HEK293 (cell line): Measurements from ENCODE around the gene BICD2.

ENCODE experiments used
- CTCF ChIA-PET: fragments of 350-600 bp; formaldehyde crosslinking; extraction: SDS; loops from one replicate; lab custom pipeline; 2021; ENCODE audit warnings: antibody characterized with exemption; lab: Yijun Ruan, JAX
- POLR2A ChIA-PET: fragments of 300-600 bp; formaldehyde crosslinking; extraction: SDS; loops from one replicate; lab custom pipeline; 2020; ENCODE audit warnings: antibody characterized with exemption, inconsistent platforms; lab: Yijun Ruan, JAX
- H3K27ac ChIP-seq: fragments of 200-500 bp; sonication (Bioruptor generic); 2 replicates; pipeline ENCODE4 v1.5.1; 2014; ENCODE audit warnings: low read depth, low read length, control low read depth, inconsistent platforms; ENCODE audit errors: extremely low read depth
- H3K36me3 ChIP-seq, 2 experiments: fragments of 200-500 bp in 1 of 2; sonication (Bioruptor generic) in 1 of 2; 1 replicate in 1 of 2; 2 replicates in 1 of 2; pipeline ENCODE4 v1.5.1; 2014 to 2017; ENCODE audit warnings: inconsistent platforms in 2 of 2, low read length in 2 of 2; ENCODE audit not compliant: control insufficient read depth in 2 of 2, insufficient read depth in 1 of 2
- H3K4me1 ChIP-seq: fragments of 200-500 bp; sonication (Bioruptor generic); 2 replicates; pipeline ENCODE4 v1.5.1; 2014; ENCODE audit warnings: mild to moderate bottlenecking, low read length, inconsistent platforms; ENCODE audit not compliant: control insufficient read depth, insufficient read depth
- H3K4me3 ChIP-seq: 2 replicates; pipeline ENCODE4 v1.5.1; 2011; ENCODE audit warnings: low read depth, mild to moderate bottlenecking, control low read depth, low read length, moderate library complexity
- H3K9me3 ChIP-seq: fragments of 200-500 bp; sonication (Bioruptor generic); 2 replicates; pipeline ENCODE4 v1.5.1; 2014; ENCODE audit warnings: low read depth, low read length, inconsistent platforms; ENCODE audit not compliant: control insufficient read depth, insufficient read depth
- CTCF ChIP-seq: fragments of 450-650 bp; formaldehyde crosslinking; IDR thresholded peaks from 2 replicates; pipeline ENCODE4 v1.5.1; 2016; ENCODE audit warnings: missing biosample characterization, missing genetic modification characterization
- GLI4 ChIP-seq: fragments of 450-650 bp; formaldehyde crosslinking; IDR thresholded peaks from 2 replicates; pipeline ENCODE4 v1.5.1; 2016; ENCODE audit warnings: missing biosample characterization, missing genetic modification characterization
- KLF1 ChIP-seq: fragments of 450-650 bp; formaldehyde crosslinking; IDR thresholded peaks from 2 replicates; pipeline ENCODE4 v1.5.1; 2016; ENCODE audit warnings: missing biosample characterization, missing genetic modification characterization
- SCRT1 ChIP-seq: fragments of 450-650 bp; formaldehyde crosslinking; IDR thresholded peaks from 2 replicates; pipeline ENCODE4 v1.5.1; 2016; ENCODE audit warnings: missing biosample characterization, missing genetic modification characterization, borderline replicate concordance
- SCRT2 ChIP-seq: fragments of 450-650 bp; formaldehyde crosslinking; IDR thresholded peaks from 2 replicates; pipeline ENCODE4 v1.5.1; 2016; ENCODE audit warnings: missing biosample characterization, missing genetic modification characterization
- SETDB1 ChIP-seq: IDR thresholded peaks from one replicate; pipeline ENCODE4 v1.6.1; 2017; ENCODE audit warnings: mild to moderate bottlenecking, low read length, moderate library complexity, mixed read lengths; ENCODE audit not compliant: insufficient read length
- ZNF19 ChIP-seq: fragments of 450-650 bp; formaldehyde crosslinking; IDR thresholded peaks from 2 replicates; pipeline ENCODE4; 2016; ENCODE audit warnings: missing biosample characterization, missing genetic modification characterization, low read depth
- ZNF202 ChIP-seq: fragments of 450-650 bp; formaldehyde crosslinking; IDR thresholded peaks from 2 replicates; pipeline ENCODE4 v1.5.1; 2016; ENCODE audit warnings: missing biosample characterization, missing genetic modification characterization, borderline replicate concordance
- ZNF37A ChIP-seq: fragments of 450-650 bp; IDR thresholded peaks from 2 replicates; pipeline ENCODE4 v1.5.1; 2018; ENCODE audit warnings: missing biosample characterization, missing genetic modification characterization
- ZNF530 ChIP-seq: fragments of 450-650 bp; formaldehyde crosslinking; IDR thresholded peaks from 2 replicates; pipeline ENCODE4 v1.5.1; 2016; ENCODE audit warnings: low read depth, missing biosample characterization, missing genetic modification characterization
- ZNF555 ChIP-seq: fragments of 450-650 bp; formaldehyde crosslinking; conservative IDR thresholded peaks from 2 replicates; pipeline ENCODE4 v1.5.1; 2017; ENCODE audit warnings: missing biosample characterization, mild to moderate bottlenecking, missing genetic modification characterization, inconsistent platforms
- ZNF596 ChIP-seq: fragments of 450-650 bp; IDR thresholded peaks from 2 replicates; pipeline ENCODE4 v1.5.0; 2018; ENCODE audit warnings: missing biosample characterization, mild to moderate bottlenecking, missing genetic modification characterization, moderate library complexity
- ZNF624 ChIP-seq: fragments of 450-650 bp; formaldehyde crosslinking; IDR thresholded peaks from 2 replicates; pipeline ENCODE4 v1.5.1; 2017; ENCODE audit warnings: missing biosample characterization, missing genetic modification characterization
- ZNF654 ChIP-seq: fragments of 450-650 bp; formaldehyde crosslinking; IDR thresholded peaks from 2 replicates; pipeline ENCODE4 v1.5.1; 2016; ENCODE audit warnings: low read depth, missing biosample characterization, missing genetic modification characterization
- ZNF670 ChIP-seq: fragments of 450-650 bp; formaldehyde crosslinking; IDR thresholded peaks from 2 replicates; pipeline ENCODE4 v1.5.1; 2016; ENCODE audit warnings: missing biosample characterization, missing genetic modification characterization, low read depth
- ZNF785 ChIP-seq: fragments of 450-650 bp; formaldehyde crosslinking; IDR thresholded peaks from 2 replicates; pipeline ENCODE4 v1.5.1; 2016; ENCODE audit warnings: missing biosample characterization, missing genetic modification characterization
- ZNF837 ChIP-seq: fragments of 450-650 bp; formaldehyde crosslinking; IDR thresholded peaks from 2 replicates; pipeline ENCODE4 v1.5.1; 2016; ENCODE audit warnings: missing biosample characterization, missing genetic modification characterization

BICD2 gene

GRCh38 chr9:92790542-92791527 is 26.2 kb upstream of the BICD2 start:
- TF ChIP-seq ZNF837 (tag by site-specific recombination) (no peak), ZNF624 (tag by site-specific recombination) (no peak), GLI4 (tag by site-specific recombination) (no peak), SCRT2 (tag by site-specific recombination) (peak; percentile 97), ZNF202 (no peak), ZNF670 (tag by site-specific recombination) (no peak), CTCF (tag by site-specific recombination) (0 out of 2 replicates have a peak, but pooled peaks have one; percentile 54), SCRT1 (peak; percentile 88), ZNF530 (tag by site-specific recombination) (no peak), ZNF37A (tag by site-specific recombination) (no peak), ZNF555 (tag by site-specific recombination) (no peak), ZNF654 (tag by site-specific recombination) (peak; percentile 84), ZNF785 (no peak)
- H3K36me3 ChIP-seq: no peaks in the 10 kb centered on the region
- CTCF ChIA-PET: interaction anchor here (0.6 to 8.7 kb wide), 34 partner anchors 9 to 656 kb away, joined by 3 to 150 read pairs (median 4); no protein-coding TSS in a partner anchor
- no peaks in the 10 kb centered on the region for H3K9me3 ChIP-seq
- H3K4me3 ChIP-seq: no peak overlapping the region
- POLR2A ChIA-PET: interaction anchor here (0.5 to 0.6 kb wide), 2 partner anchors 121 to 170 kb away, joined by 3 to 6 read pairs; partner anchors contain the start of gene IPPK
- no peak overlapping the region for H3K27ac ChIP-seq
- H3K4me1 ChIP-seq: no peaks in the 10 kb centered on the region

DNA sequence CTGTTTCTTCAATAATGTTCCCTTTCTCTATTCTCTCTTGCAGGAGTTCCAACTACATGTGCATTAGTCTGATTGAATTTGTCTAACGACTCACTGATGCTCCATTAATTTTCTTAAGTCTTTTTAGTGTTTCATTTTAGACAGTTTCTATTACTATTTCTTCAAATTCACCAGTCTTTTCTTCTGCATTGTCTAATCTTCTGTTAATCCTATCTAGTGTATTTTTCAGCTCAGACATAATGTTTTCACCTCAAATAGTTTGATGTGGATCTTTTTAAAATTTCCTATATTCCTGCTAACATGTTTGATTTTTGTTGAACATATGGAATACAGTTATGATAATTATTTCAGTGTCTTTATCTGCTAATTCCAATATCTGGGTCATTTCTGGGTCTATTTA is 21.7 kb upstream of the BICD2 start:
- H3K4me1 ChIP-seq: no peaks in the 10 kb centered on the region
- H3K36me3 ChIP-seq: no peaks in the 10 kb centered on the region
- ChIA-PET POLR2A (no interaction called here), CTCF (interaction anchor here (1.3 to 8.7 kb wide), 3 partner anchors 70 to 80 kb away, joined by 3 to 150 read pairs (median 3); no protein-coding TSS in a partner anchor)
- TF ChIP-seq ZNF19 (no peak), SETDB1 (peak; percentile 63)
- no peak overlapping the region for H3K27ac ChIP-seq
- H3K9me3 ChIP-seq: no peaks in the 10 kb centered on the region
- no peak overlapping the region for H3K4me3 ChIP-seq

- Histone ChIP-seq H3K4me3 (no peak overlapping the region), H3K36me3 (no peaks in the 10 kb centered on the region), H3K4me1 (no peaks in the 10 kb centered on the region)
- TF ChIP-seq KLF1: 0 out of 2 replicates have a peak, but pooled peaks have one; percentile 18
- TF ChIP-seq ZNF596 (tag by site-specific recombination): no peak
- TF ChIP-seq, all 188 proteins: peak for 1
- POLR2A ChIA-PET: no interaction called here
- Histone ChIP-seq H3K27ac (no peak overlapping the region), H3K9me3 (no peaks in the 10 kb centered on the region)
- CTCF ChIA-PET: interaction anchor here (1.6 kb wide), 1 partner anchor 66 kb away, joined by 8 read pairs; no protein-coding TSS in a partner anchor
These were observed 17.3 kb upstream of the BICD2 start for GRCh38 chr9:92781899-92782298.
